Measurements from ENCODE around the gene RPLP1. TPM values are rescaled to one million over a fixed set of nuclear protein-coding genes. Genes with fewer than 3 reads are reported as not detected.

RPLP1 gene
- total and polyA plus RNA-seq, 11 donors: 487 to 1,852 (median 1,259) TPM

DNA sequence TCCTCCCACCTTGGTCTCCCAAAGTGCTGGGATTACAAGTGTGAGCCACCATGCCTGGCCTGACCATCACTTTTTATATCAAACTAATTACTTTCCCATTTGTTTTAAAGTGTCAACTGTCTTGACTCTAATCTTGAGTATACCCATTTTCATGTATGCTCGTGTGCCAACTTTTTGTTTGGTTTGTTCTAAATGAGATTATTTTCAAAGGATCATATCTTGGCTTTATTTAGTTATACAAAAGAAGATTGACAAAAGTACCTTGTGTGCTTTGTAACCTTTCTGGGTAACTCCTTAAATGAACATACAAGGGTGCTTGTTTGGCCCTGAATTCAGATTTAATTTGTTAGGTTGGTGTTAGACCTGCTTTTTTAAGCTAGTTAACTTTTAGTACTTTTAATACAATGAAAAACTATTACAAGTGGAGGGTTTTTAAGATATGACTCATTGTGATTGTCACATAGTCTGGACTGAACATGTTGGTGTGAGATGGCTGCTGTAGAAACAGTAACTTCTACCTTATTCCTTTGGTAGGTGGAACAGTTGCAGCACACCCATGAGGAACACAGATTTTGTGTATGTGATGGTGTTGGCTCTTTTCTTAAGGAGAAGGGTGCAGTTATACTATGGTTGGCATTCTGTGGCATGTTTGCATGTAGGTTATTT is 27.7 kb upstream of the RPLP1 start:
- H3K4me3 ChIP-seq: no peak overlapping the region
- H3K9me3 ChIP-seq: no peaks in the 10 kb centered on the region
- no peak overlapping the region for H3K27ac ChIP-seq
- 94 to 100% (median 99%) methylated on average over 1 of the region's 1 CpG for WGBS, 4 donors
- no peak for ATAC-seq
- H3K36me3 ChIP-seq: peaks cover 0 to 14% (median 0%) of the 10 kb centered on the region in 9 donors
- no peaks in the 10 kb centered on the region for H3K27me3 ChIP-seq
- DNase-seq: no peak
- H3K4me1 ChIP-seq: no peaks in the 10 kb centered on the region
- no peak for TF ChIP-seq POLR2A (IDR thresholded peaks at IDR 0.05)
- TF ChIP-seq CTCF (IDR thresholded peaks at IDR 0.05): no peak
- intact Hi-C loops (cut with DNase I): no loop called here

- Histone ChIP-seq H3K27me3 (no peaks in the 10 kb centered on the region), H3K27ac (no peak overlapping the region), H3K9me3 (no peaks in the 10 kb centered on the region), H3K4me1 (no peaks in the 10 kb centered on the region), H3K36me3 (peaks cover 0 to 3% (median 0%) of the 10 kb centered on the region in 9 donors), H3K4me3 (no peak overlapping the region)
- WGBS, 4 donors: 89 to 97% (median 95%) methylated on average over 1 of the region's 1 CpG
- no peak for DNase-seq
- ATAC-seq: no peak
- TF ChIP-seq POLR2A (IDR thresholded peaks at IDR 0.05) (no peak), CTCF (IDR thresholded peaks at IDR 0.05) (no peak)
- intact Hi-C loops (cut with DNase I): no loop called here
Measured at GRCh38 chr15:69433831-69434230, 18.8 kb upstream of the RPLP1 start.

DNA sequence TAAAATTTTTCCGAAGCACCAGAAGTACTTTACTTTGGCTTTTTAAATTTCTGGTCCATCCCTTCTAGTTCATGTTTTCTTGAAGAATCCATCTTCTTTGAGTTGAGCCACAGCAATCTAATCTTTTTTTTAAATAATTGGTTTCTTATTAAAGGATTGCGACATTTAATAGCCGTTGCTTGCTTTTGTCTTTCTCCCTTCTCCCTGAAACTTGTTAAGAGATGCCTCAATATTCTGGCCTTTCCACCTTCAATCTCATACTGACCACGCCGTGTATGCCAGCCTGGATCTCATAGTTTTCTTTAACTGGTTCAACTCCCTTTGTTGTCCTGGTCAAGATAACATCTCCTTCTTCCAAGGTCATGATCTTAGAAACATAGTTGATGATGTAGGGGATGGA is 18.4 kb upstream of the RPLP1 start:
- WGBS, 4 donors: 97 to 99% (median 98%) methylated on average over 5 of the region's 5 CpGs
- intact Hi-C loops (cut with DNase I): no loop called here

DNA sequence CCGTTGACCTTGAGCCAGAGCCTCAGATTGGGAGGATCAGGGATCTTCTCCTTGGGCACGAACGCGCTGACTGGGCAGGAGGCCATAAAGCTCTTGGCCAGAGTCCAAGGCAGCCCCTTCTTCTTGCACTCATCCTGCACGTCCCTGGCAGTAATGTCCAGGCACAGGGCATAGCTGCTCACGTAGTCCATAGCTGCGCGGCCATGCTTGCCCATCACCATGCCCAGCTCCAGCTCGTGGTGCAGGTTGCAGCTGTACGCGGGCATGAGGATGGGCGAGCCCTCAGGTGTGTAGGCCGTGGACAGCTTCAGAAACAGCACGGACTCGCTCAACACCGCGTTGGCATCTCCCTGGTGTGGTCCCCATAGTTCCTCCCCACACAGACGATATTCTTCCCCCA is 17.9 kb upstream of the RPLP1 start:
- no peak for DNase-seq

More for the DNA sequence above, 18.4 kb upstream of the RPLP1 start:
- ATAC-seq (no peak), DNase-seq (no peak)
- no peak overlapping the region for H3K4me3 ChIP-seq
- H3K27ac ChIP-seq: no peak overlapping the region
- no peaks in the 10 kb centered on the region for H3K27me3 ChIP-seq
- H3K9me3 ChIP-seq: no peaks in the 10 kb centered on the region
- no peaks in the 10 kb centered on the region for H3K4me1 ChIP-seq
- no peak for TF ChIP-seq CTCF (IDR thresholded peaks at IDR 0.05)
- TF ChIP-seq POLR2A (IDR thresholded peaks at IDR 0.05): no peak
- no peaks in the 10 kb centered on the region for H3K36me3 ChIP-seq

More for the DNA sequence above, 17.9 kb upstream of the RPLP1 start:
- no peak for TF ChIP-seq CTCF (IDR thresholded peaks at IDR 0.05)
- no peak for TF ChIP-seq POLR2A (IDR thresholded peaks at IDR 0.05)
- Histone ChIP-seq H3K27me3 (no peaks in the 10 kb centered on the region), H3K4me3 (no peak overlapping the region), H3K9me3 (no peaks in the 10 kb centered on the region), H3K4me1 (no peaks in the 10 kb centered on the region), H3K36me3 (no peaks in the 10 kb centered on the region), H3K27ac (no peak overlapping the region)
- ATAC-seq: no peak
- WGBS, 4 donors: 88 to 92% (median 90%) methylated on average over 18 of the region's 18 CpGs
- intact Hi-C loops (cut with DNase I): no loop called here

Data from heart left ventricle (tissue), 16 donors.